ENCODE data around the gene CACNA1E.

CACNA1E gene

DNA sequence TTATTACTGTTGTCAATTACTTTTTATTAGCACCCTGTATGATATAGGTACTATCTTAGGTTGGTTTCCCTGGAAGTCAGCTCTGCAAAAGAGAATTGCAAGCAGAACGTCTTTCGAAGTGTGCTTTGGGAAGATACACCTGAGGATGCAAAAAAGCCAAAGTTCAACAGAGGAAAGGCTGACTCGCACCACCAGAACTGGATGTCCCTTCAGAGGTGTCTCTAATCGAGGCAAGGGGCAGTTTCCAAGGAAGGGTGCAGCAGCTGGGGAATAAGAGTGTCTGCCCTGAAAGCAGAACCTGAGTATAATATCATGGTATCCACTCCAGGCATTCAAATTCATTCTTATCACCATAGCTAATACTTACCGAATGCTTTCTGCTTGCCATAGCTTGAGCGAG lies 149.6 kb downstream of the CACNA1E start:
- no peak overlapping the region for H3K4me3 ChIP-seq (ENCODE audit: low read depth, low read length)
- H3K9me3 ChIP-seq (ENCODE audit: control insufficient read depth, insufficient read depth, low read depth, low read length), result no peaks in the 10 kb centered on the region
- no peak overlapping the region for H3K9ac ChIP-seq (ENCODE audit: low read length)
- no peak overlapping the region for H3K27ac ChIP-seq (ENCODE audit: low read depth, low read length)
- no peaks in the 10 kb centered on the region; the same call in 1 of the 2 replicates for H3K27me3 ChIP-seq (ENCODE audit: control insufficient read depth, insufficient read depth, low read length)
- H3K36me3 ChIP-seq (ENCODE audit: control insufficient read depth, insufficient read depth, low read length), result no peaks in the 10 kb centered on the region
- no peaks in the 10 kb centered on the region for H3K4me1 ChIP-seq (ENCODE audit: control insufficient read depth, insufficient read depth, low read length)

DNA sequence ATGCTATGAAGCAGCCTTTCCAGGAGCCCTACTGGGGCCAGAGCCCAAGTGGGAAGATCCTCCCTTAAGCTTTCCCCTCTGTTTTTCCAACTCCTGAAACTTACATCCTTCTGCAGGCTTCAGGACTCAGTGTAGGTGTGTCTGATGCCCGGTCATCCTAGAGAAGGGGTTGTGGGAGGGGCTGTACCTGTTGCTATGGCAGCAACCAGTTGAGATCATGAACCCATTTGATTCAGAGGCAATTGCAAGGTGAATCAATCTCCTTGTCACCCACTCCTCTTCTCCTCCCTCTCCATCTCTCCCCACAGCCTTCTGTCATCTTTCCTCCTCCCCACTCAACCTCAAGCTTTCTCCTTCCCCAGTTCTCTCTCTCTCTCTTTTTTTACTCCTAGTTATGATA lies 151.8 kb downstream of the CACNA1E start:
- H3K9me3 ChIP-seq (ENCODE audit: control insufficient read depth, insufficient read depth, low read depth, low read length), result no peaks in the 10 kb centered on the region
- H3K27ac ChIP-seq (ENCODE audit: low read depth, low read length), result no peak overlapping the region
- no peak overlapping the region for H3K4me3 ChIP-seq (ENCODE audit: low read depth, low read length)
- no peaks in the 10 kb centered on the region for H3K36me3 ChIP-seq (ENCODE audit: control insufficient read depth, insufficient read depth, low read length)
- H3K4me1 ChIP-seq (ENCODE audit: control insufficient read depth, insufficient read depth, low read length), result no peaks in the 10 kb centered on the region
- no peak overlapping the region for H3K9ac ChIP-seq (ENCODE audit: low read length)
- H3K27me3 ChIP-seq (ENCODE audit: control insufficient read depth, insufficient read depth, low read length), result no peaks in the 10 kb centered on the region; the same call in 1 of the 2 replicates

DNA sequence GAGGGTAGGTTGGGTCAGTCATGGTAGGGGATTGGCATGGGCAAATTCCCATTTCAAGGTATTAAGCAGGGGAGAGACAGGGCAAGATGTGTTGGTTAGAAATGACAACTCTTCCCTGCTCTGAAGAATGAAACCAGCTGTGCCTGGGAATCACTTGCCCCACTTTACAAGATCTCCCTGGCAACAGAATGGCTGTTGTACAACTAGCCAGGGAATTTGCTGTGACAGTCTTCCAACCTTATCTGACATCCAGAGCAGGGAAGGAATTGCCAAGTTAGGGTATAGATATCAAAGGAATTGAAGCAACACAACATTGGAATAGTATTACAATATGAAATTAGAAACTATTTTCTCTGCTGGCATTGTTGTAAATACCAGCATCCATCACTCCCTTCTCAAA lies 154.7 kb downstream of the CACNA1E start:
- Histone ChIP-seq H3K36me3 (ENCODE audit: control insufficient read depth, insufficient read depth, low read length) (no peaks in the 10 kb centered on the region), H3K27ac (ENCODE audit: low read depth, low read length) (no peak overlapping the region), H3K27me3 (ENCODE audit: control insufficient read depth, insufficient read depth, low read length) (no peaks in the 10 kb centered on the region; the same call in 1 of the 2 replicates), H3K4me3 (ENCODE audit: low read depth, low read length) (no peak overlapping the region), H3K9ac (ENCODE audit: low read length) (no peak overlapping the region), H3K4me1 (ENCODE audit: control insufficient read depth, insufficient read depth, low read length) (no peaks in the 10 kb centered on the region), H3K9me3 (ENCODE audit: control insufficient read depth, insufficient read depth, low read depth, low read length) (no peaks in the 10 kb centered on the region)

DNA sequence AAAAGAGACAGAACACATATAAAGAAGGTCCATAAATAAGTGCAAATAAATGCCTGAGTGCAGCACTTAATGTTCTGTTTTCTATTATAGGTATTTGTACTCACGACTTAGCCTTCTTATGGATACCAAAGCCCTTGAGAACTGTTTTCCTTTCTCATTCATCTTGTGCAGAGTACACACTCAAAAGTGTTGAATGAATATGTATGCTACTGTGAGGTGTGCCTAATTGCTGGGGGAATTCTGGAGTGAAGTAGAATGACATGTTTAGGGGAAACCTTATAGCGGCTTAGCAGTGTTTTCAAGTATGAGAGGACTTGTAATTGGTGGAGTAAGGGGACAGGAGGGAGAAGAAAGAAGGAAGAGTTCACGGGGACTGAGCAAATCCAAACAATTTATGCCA lies 157.6 kb downstream of the CACNA1E start:
- Histone ChIP-seq H3K27ac (ENCODE audit: low read depth, low read length) (no peak overlapping the region), H3K9ac (ENCODE audit: low read length) (no peak overlapping the region), H3K4me3 (ENCODE audit: low read depth, low read length) (no peak overlapping the region), H3K4me1 (ENCODE audit: control insufficient read depth, insufficient read depth, low read length) (no peaks in the 10 kb centered on the region), H3K36me3 (ENCODE audit: control insufficient read depth, insufficient read depth, low read length) (no peaks in the 10 kb centered on the region), H3K9me3 (ENCODE audit: control insufficient read depth, insufficient read depth, low read depth, low read length) (no peaks in the 10 kb centered on the region), H3K27me3 (ENCODE audit: control insufficient read depth, insufficient read depth, low read length) (no peaks in the 10 kb centered on the region)

DNA sequence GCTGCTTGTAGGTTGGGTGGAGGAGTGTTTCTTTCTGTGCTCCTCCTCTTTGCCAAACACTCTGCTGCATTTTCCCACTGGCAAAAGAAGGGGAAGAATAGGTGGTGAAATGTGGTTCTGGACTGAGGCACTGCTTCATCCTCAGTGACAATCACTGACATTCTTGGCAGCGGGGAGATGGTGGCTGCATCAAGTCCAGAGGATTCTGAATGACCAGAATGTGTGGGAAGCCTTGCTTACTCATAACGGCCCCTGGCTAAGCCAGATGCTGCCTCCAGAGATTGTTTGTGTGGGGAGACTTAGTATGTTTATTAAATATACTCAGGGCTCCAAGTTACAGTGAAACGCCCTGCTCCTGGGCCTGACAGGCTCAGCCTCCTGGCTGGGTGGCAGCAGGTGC lies 160.3 kb downstream of the CACNA1E start:
- Histone ChIP-seq H3K9me3 (ENCODE audit: control insufficient read depth, insufficient read depth, low read depth, low read length) (no peaks in the 10 kb centered on the region), H3K27ac (ENCODE audit: low read depth, low read length) (no peak overlapping the region), H3K9ac (ENCODE audit: low read length) (no peak overlapping the region), H3K27me3 (ENCODE audit: control insufficient read depth, insufficient read depth, low read length) (no peaks in the 10 kb centered on the region), H3K4me1 (ENCODE audit: control insufficient read depth, insufficient read depth, low read length) (no peaks in the 10 kb centered on the region), H3K36me3 (ENCODE audit: control insufficient read depth, insufficient read depth, low read length) (no peaks in the 10 kb centered on the region), H3K4me3 (ENCODE audit: low read depth, low read length) (no peak overlapping the region)

DNA sequence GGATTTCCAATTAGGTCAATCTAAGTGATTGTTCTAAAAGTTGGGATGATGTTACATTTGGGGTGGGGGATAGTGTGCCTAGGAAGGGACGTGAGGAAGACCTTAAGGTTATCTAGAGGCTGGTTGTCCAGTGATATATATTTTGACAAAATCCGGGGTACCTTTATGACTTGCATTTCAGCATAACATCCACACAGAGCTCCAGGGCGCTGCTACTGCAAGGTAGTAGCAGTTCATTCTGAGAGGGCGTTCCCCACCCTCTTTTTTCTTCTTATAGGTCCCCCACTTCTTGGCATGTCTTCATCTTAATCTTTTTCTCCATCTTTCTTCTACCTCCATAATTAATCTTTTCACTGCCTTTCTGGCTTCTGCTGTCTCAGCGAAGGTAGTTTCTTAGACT lies 161.9 kb downstream of the CACNA1E start:
- Histone ChIP-seq H3K9ac (ENCODE audit: low read length) (no peak overlapping the region), H3K27me3 (ENCODE audit: control insufficient read depth, insufficient read depth, low read length) (no peaks in the 10 kb centered on the region), H3K27ac (ENCODE audit: low read depth, low read length) (no peak overlapping the region), H3K4me1 (ENCODE audit: control insufficient read depth, insufficient read depth, low read length) (no peaks in the 10 kb centered on the region), H3K9me3 (ENCODE audit: control insufficient read depth, insufficient read depth, low read depth, low read length) (no peaks in the 10 kb centered on the region), H3K36me3 (ENCODE audit: control insufficient read depth, insufficient read depth, low read length) (no peaks in the 10 kb centered on the region), H3K4me3 (ENCODE audit: low read depth, low read length) (no peak overlapping the region)

DNA sequence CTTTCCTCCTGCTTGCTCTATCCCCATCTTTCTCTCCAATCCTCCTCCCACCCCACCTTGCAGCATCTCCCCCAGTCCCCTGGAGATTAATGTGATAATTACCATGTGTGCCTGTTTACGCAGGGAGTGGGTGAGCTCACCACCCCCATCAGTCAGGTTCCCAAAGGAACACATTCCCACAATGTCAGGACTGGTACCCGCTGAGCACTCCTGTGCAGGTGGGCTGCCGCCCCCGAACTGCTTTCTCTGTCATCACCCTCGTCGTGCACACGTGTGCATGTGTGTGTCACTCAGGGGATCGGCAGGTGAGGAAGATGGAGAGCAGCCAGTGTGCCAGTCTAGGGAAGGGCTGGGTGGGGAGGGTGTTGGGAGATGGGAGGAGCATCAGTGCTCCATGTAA lies 163.4 kb downstream of the CACNA1E start:
- Histone ChIP-seq H3K27ac (ENCODE audit: low read depth, low read length) (no peak overlapping the region), H3K4me1 (ENCODE audit: control insufficient read depth, insufficient read depth, low read length) (no peaks in the 10 kb centered on the region), H3K9ac (ENCODE audit: low read length) (no peak overlapping the region), H3K9me3 (ENCODE audit: control insufficient read depth, insufficient read depth, low read depth, low read length) (no peaks in the 10 kb centered on the region), H3K27me3 (ENCODE audit: control insufficient read depth, insufficient read depth, low read length) (no peaks in the 10 kb centered on the region), H3K36me3 (ENCODE audit: control insufficient read depth, insufficient read depth, low read length) (no peaks in the 10 kb centered on the region), H3K4me3 (ENCODE audit: low read depth, low read length) (no peak overlapping the region)

DNA sequence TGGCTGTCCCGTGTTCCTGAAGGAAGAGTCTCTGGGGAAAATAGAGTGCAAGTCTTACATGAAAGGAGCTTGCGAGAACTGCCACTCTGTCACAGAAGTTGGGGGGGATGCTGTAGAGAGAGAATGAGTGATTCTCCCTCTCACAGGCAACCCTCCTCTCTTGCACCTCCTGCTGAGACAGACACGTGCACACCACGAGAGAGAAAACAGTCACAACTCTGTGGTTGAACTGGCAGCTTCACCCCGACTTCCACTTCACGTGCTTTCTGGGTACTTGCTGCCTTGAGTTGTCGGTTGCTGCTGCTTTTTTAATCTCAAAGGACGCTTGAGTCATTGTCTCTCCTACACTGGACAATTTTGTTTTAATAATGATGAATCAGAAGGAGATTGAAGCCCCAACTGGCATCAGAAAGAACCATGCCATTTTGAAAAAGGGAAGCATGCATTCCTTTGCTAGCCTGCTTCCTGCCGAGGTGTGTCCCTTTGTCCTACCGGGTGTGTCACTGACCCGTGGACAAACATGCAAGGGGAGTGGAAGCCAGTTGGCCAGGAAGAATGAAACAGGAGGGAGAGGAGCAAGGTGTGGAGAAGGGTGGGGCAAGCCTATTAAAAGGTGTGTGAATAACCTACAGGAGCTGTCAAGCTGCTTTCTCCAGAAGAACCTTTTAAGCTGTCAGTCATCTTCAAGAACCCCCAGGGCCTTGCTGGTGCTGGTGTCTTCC lies 164.2 kb downstream of the CACNA1E start:
- no peaks in the 10 kb centered on the region for H3K4me1 ChIP-seq (ENCODE audit: control insufficient read depth, insufficient read depth, low read length)
- no peak overlapping the region for H3K27ac ChIP-seq (ENCODE audit: low read depth, low read length)
- no peak overlapping the region for H3K9ac ChIP-seq (ENCODE audit: low read length)
- H3K36me3 ChIP-seq (ENCODE audit: control insufficient read depth, insufficient read depth, low read length), result no peaks in the 10 kb centered on the region
- no peaks in the 10 kb centered on the region for H3K9me3 ChIP-seq (ENCODE audit: control insufficient read depth, insufficient read depth, low read depth, low read length)
- no peak overlapping the region for H3K4me3 ChIP-seq (ENCODE audit: low read depth, low read length)
- no peaks in the 10 kb centered on the region for H3K27me3 ChIP-seq (ENCODE audit: control insufficient read depth, insufficient read depth, low read length)

DNA sequence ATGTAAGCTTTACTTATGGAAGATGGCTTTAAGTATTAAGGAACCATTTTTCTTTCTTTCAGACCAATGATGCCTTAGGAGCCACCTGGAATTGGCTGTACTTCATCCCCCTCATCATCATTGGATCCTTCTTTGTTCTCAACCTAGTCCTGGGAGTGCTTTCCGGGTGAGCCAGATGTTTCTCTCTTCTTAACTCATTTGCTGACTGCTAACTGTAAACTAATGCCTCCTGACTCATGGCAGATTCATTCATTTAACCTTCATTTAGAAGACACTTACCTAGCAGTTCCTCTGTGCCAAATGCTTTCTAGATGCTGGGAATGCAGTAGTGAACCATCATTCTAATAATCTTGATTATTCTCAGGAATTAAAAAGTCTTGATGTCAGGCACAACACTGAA lies 168.0 kb downstream of the CACNA1E start:
- Histone ChIP-seq H3K9me3 (ENCODE audit: control insufficient read depth, insufficient read depth, low read depth, low read length) (peaks cover 4% of the 10 kb centered on the region; the same call in 1 of the 2 replicates), H3K4me1 (ENCODE audit: control insufficient read depth, insufficient read depth, low read length) (no peaks in the 10 kb centered on the region), H3K27me3 (ENCODE audit: control insufficient read depth, insufficient read depth, low read length) (no peaks in the 10 kb centered on the region), H3K4me3 (ENCODE audit: low read depth, low read length) (no peak overlapping the region), H3K27ac (ENCODE audit: low read depth, low read length) (no peak overlapping the region), H3K36me3 (ENCODE audit: control insufficient read depth, insufficient read depth, low read length) (no peaks in the 10 kb centered on the region), H3K9ac (ENCODE audit: low read length) (no peak overlapping the region)

DNA sequence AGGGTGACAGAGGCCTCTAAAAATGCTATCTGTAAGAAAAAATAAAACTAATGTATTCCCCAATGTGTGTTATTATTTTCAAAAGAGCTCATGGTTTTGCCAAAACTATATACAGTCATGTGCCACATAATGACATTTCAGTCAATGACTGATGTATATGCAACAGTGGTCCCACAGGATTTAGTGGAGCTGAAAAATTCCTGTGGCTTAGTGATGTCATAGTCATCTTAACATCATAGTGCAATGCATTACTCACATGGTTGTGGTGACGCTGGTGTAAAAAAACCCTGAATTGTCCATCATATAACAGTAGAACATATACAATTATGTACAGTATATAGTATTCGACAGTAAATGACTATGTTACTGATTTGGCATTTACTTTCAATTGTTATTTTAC lies 172.4 kb downstream of the CACNA1E start:
- no peaks in the 10 kb centered on the region for H3K27me3 ChIP-seq (ENCODE audit: control insufficient read depth, insufficient read depth, low read length)
- no peaks in the 10 kb centered on the region for H3K4me1 ChIP-seq (ENCODE audit: control insufficient read depth, insufficient read depth, low read length)
- H3K9ac ChIP-seq (ENCODE audit: low read length), result no peak overlapping the region
- H3K36me3 ChIP-seq (ENCODE audit: control insufficient read depth, insufficient read depth, low read length), result no peaks in the 10 kb centered on the region
- H3K27ac ChIP-seq (ENCODE audit: low read depth, low read length), result no peak overlapping the region
- H3K9me3 ChIP-seq (ENCODE audit: control insufficient read depth, insufficient read depth, low read depth, low read length), result peaks cover 4% of the 10 kb centered on the region; the same call in 1 of the 2 replicates
- H3K4me3 ChIP-seq (ENCODE audit: low read depth, low read length), result no peak overlapping the region

DNA sequence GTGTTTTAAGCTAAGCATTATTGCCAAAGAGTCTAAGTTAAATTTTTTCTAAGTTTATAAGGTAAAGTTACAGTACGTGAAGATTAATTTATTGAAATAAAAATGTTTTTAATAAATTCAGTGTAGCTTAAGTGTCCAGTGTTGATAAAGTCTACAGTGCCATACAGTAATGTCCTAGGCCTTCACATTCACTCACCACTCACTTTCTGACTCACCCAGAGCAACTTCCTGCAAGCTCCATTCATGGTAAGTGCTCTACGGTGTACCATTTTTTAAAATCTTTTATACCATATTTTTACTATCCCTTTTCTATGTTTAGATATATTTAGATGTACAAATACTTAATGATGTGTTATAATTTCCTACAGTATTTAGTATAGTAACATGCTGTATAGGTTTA lies 173.2 kb downstream of the CACNA1E start:
- H3K27me3 ChIP-seq (ENCODE audit: control insufficient read depth, insufficient read depth, low read length), result no peaks in the 10 kb centered on the region
- no peak overlapping the region for H3K9ac ChIP-seq (ENCODE audit: low read length)
- H3K36me3 ChIP-seq (ENCODE audit: control insufficient read depth, insufficient read depth, low read length), result no peaks in the 10 kb centered on the region
- no peak overlapping the region for H3K4me3 ChIP-seq (ENCODE audit: low read depth, low read length)
- no peaks in the 10 kb centered on the region for H3K4me1 ChIP-seq (ENCODE audit: control insufficient read depth, insufficient read depth, low read length)
- H3K9me3 ChIP-seq (ENCODE audit: control insufficient read depth, insufficient read depth, low read depth, low read length), result peaks cover 4% of the 10 kb centered on the region; the same call in 1 of the 2 replicates
- H3K27ac ChIP-seq (ENCODE audit: low read depth, low read length), result no peak overlapping the region
